A549 (cell line): ENCODE data around the gene C3orf22. TPM values are rescaled to one million over a fixed set of nuclear protein-coding genes. Genes with fewer than 3 reads are reported as not detected.

Experiments
- ATAC-seq, 2 experiments: fragments of 200-7000 bp in 1 of 2; fragments of >200 bp in 1 of 2; cut with Nextera tagmentation in 1 of 2; cut with Tn5 transposase in 1 of 2; 3 replicates each; pipeline versions ENCODE4 v1.8.0 to v1.9.1; 2018 to 2020; ENCODE audit warnings: mild to moderate bottlenecking in 1 of 2, moderate library complexity in 1 of 2
- CTCF ChIA-PET: fragments of 300-600 bp; sonication (Branson Sonifier 250); formaldehyde crosslinking; extraction: SDS; loops from one replicate; lab custom pipeline; 2021; ENCODE audit warnings: antibody characterized with exemption, inconsistent platforms; lab: Yijun Ruan, JAX
- POLR2A ChIA-PET: fragments of 350-600 bp; formaldehyde crosslinking; extraction: SDS; loops from one replicate; lab custom pipeline; 2021; ENCODE audit warnings: antibody characterized with exemption, inconsistent platforms; lab: Yijun Ruan, JAX
- DNase-seq, 2 experiments: peaks; one replicate each; pipeline versions ENCODE4 v3.0.0 to v3.0.0-alpha.2; 2011 to 2016; ENCODE audit warnings: low read depth in 1 of 2, low spot score in 1 of 2
- FAIRE-seq: peaks from 2 replicates; lab custom pipeline; 2011; peaks lifted over from hg19 to GRCh38; lab: Jason Lieb, UNC
- H3K27ac ChIP-seq, 2 experiments: fragments of >200 bp; sonication (Bioruptor Twin); formaldehyde crosslinking; 3 replicates each; pipeline ENCODE4 v1.5.1; 2016 to 2017
- H3K4me1 ChIP-seq: fragments of >200 bp; sonication (Bioruptor Twin); formaldehyde crosslinking; 3 replicates; pipeline ENCODE4 v1.6.1; 2016
- H3K4me2 ChIP-seq: fragments of >200 bp; sonication (Bioruptor Twin); formaldehyde crosslinking; 3 replicates; pipeline ENCODE4 v1.6.1; 2016
- H3K4me3 ChIP-seq: fragments of >200 bp; sonication (Bioruptor Twin); formaldehyde crosslinking; 3 replicates; pipeline ENCODE4 v1.5.1; 2016
- H3K9me3 ChIP-seq: fragments of >200 bp; sonication (Bioruptor Twin); formaldehyde crosslinking; 3 replicates; pipeline ENCODE4 v1.6.1; 2016
- ATOH8 ChIP-seq: fragments of 250-450 bp; sonication (Bioruptor Pico); IDR thresholded peaks from 2 replicates; pipeline ENCODE4 v1.5.0; 2020; ENCODE audit warnings: low read depth, mild to moderate bottlenecking, moderate library complexity
- BHLHE40 ChIP-seq: IDR thresholded peaks from 2 replicates; pipeline ENCODE4 v1.6.1; 2012; ENCODE audit warnings: low read depth, low read length, inconsistent platforms
- CBX8 ChIP-seq: fragments of 200-600 bp; sonication (generic); IDR thresholded peaks from 2 replicates; pipeline ENCODE4 v1.6.1; 2016
- CEBPB ChIP-seq, 2 experiments: fragments of >200 bp in 1 of 2; sonication (Bioruptor Twin) in 1 of 2; formaldehyde crosslinking in 1 of 2; IDR thresholded peaks; 2 replicates each; pipeline ENCODE4 v1.6.1; 2012 to 2016
- CHD2 ChIP-seq: fragments of 150-350 bp; IDR thresholded peaks from 2 replicates; pipeline ENCODE4 v1.6.1; 2014; ENCODE audit warnings: low read length; ENCODE audit not compliant: partially characterized antibody
- CTCF ChIP-seq: fragments of >200 bp; sonication (Bioruptor Twin); formaldehyde crosslinking; IDR thresholded peaks from 3 replicates; pipeline ENCODE4 v1.5.1; 2016
- E2F6 ChIP-seq: IDR thresholded peaks from 2 replicates; pipeline ENCODE4 v1.6.1; 2012; ENCODE audit warnings: low read depth, borderline replicate concordance
- EHF ChIP-seq: fragments of 250-450 bp; sonication (Bioruptor Pico); IDR thresholded peaks from 2 replicates; pipeline ENCODE4 v1.5.0; 2020; ENCODE audit warnings: mild to moderate bottlenecking
- EHMT2 ChIP-seq: fragments of 200-600 bp; sonication (generic); IDR thresholded peaks from 2 replicates; pipeline ENCODE4 v1.6.1; 2016; ENCODE audit warnings: antibody characterized with exemption, low read depth, mild to moderate bottlenecking, moderate library complexity
- ESRRA ChIP-seq: fragments of 150-350 bp; IDR thresholded peaks from 2 replicates; pipeline ENCODE4 v1.6.1; 2014; ENCODE audit warnings: mild to moderate bottlenecking, low read length, borderline replicate concordance
- FOSL2 ChIP-seq, 2 experiments: fragments of 450-650 bp in 1 of 2; fragments of >200 bp in 1 of 2; sonication (Bioruptor Twin) in 1 of 2; formaldehyde crosslinking; IDR thresholded peaks; 2 replicates each; pipeline versions ENCODE4 v1.5.0 to v1.6.1; 2016 to 2020; ENCODE audit warnings: mild to moderate bottlenecking in 1 of 2, moderate library complexity in 1 of 2
- FOXS1 ChIP-seq: fragments of 250-450 bp; sonication (Bioruptor Pico); IDR thresholded peaks from 2 replicates; pipeline ENCODE4 v1.5.0; 2020; ENCODE audit warnings: mild to moderate bottlenecking, moderate library complexity
- HEYL ChIP-seq: fragments of 250-450 bp; sonication (Bioruptor Pico); IDR thresholded peaks from 2 replicates; pipeline ENCODE4 v1.8.0; 2021; ENCODE audit warnings: mild to moderate bottlenecking, moderate library complexity
- HOXB13 ChIP-seq: fragments of 250-450 bp; sonication (Bioruptor Pico); IDR thresholded peaks from 2 replicates; pipeline ENCODE4 v1.5.0; 2020; ENCODE audit warnings: low read depth, mild to moderate bottlenecking, moderate library complexity
- HOXB5 ChIP-seq: fragments of 250-450 bp; sonication (Bioruptor Pico); IDR thresholded peaks from 2 replicates; pipeline ENCODE4 v1.5.0; 2020; ENCODE audit warnings: mild to moderate bottlenecking, moderate library complexity
- JUNB ChIP-seq: fragments of >200 bp; sonication (Bioruptor Twin); formaldehyde crosslinking; IDR thresholded peaks from 2 replicates; pipeline ENCODE4 v1.6.1; 2016
- MAX ChIP-seq: IDR thresholded peaks from 2 replicates; pipeline ENCODE4 v1.6.1; 2012
- MYC ChIP-seq: IDR thresholded peaks from 2 replicates; pipeline ENCODE4 v1.6.1; 2012; ENCODE audit warnings: mild to moderate bottlenecking, inconsistent platforms, low read length, improper control_type of control experiment, borderline replicate concordance
- NPAS2 ChIP-seq: fragments of 250-450 bp; sonication (Bioruptor Pico); IDR thresholded peaks from 2 replicates; pipeline ENCODE4 v1.8.0; 2022; ENCODE audit warnings: mild to moderate bottlenecking, moderate library complexity, borderline replicate concordance
- PHF8 ChIP-seq: fragments of 200-600 bp; sonication (generic); IDR thresholded peaks from 2 replicates; pipeline ENCODE4 v1.6.1; 2016; ENCODE audit warnings: low read depth, mild to moderate bottlenecking, antibody characterized with exemption, moderate library complexity, borderline replicate concordance
- RARB ChIP-seq: fragments of 250-450 bp; sonication (Bioruptor Pico); IDR thresholded peaks from 2 replicates; pipeline ENCODE4 v1.8.0; 2021; ENCODE audit warnings: mild to moderate bottlenecking, moderate library complexity
- RCOR1 ChIP-seq: fragments of 150-350 bp; IDR thresholded peaks from 2 replicates; pipeline ENCODE4 v1.6.1; 2014; ENCODE audit warnings: antibody characterized with exemption, low read length, low read depth
- SMC3 ChIP-seq: fragments of >200 bp; sonication (Bioruptor Twin); formaldehyde crosslinking; IDR thresholded peaks from 3 replicates; pipeline ENCODE4 v1.6.1; 2018; ENCODE audit warnings: inconsistent platforms
- TP53 ChIP-seq: fragments of 250-450 bp; sonication (Bioruptor Pico); IDR thresholded peaks from 2 replicates; pipeline ENCODE4 v1.5.0; 2021; ENCODE audit warnings: mild to moderate bottlenecking, moderate library complexity
- USF2 ChIP-seq: fragments of 450-650 bp; IDR thresholded peaks from 2 replicates; pipeline ENCODE4 v1.6.1; 2014; ENCODE audit warnings: antibody characterized with exemption
- ZSCAN20 ChIP-seq: fragments of 250-450 bp; sonication (Bioruptor Pico); IDR thresholded peaks from 2 replicates; pipeline ENCODE4 v1.8.0; 2022; ENCODE audit warnings: mild to moderate bottlenecking, moderate library complexity
- WGBS: methylation state at CpG from one replicate; pipeline ENCODE4 v1.1.6; 2017; ENCODE audit errors: missing lambda C conversion rate; 5-methylcytosine and 5-hydroxymethylcytosine counted together
- polyA plus RNA-seq, 4 experiments: library from polyadenylated mRNA; depleted of rRNA in 3 of 4; stranded (reverse); fragments of >200 nt; fragmentation: RNase III in 1 of 4; extraction: RNeasy Plus Mini Kit Qiagen cat#74134 plus additional on column Dnase treatment in 1 of 4; gene quantifications; 2 replicates in 3 of 4; 3 replicates in 1 of 4; pipeline ENCODE4 v1.2.3, GENCODE V29; 2011 to 2017

C3orf22 gene
- polyA plus RNA-seq, 2 of the 4 experiments (the other 2 are of a cell fraction) = not detected

- ChIA-PET POLR2A (no interaction called here), CTCF (interaction anchor here (0.6 to 1.2 kb wide), 3 partner anchors 35 to 928 kb away, joined by 3 to 4 read pairs (median 3); no protein-coding TSS in a partner anchor)
Measured at GRCh38 chr3:126527455-126528211, 31.1 kb downstream of the C3orf22 start.

GRCh38 chr3:126527006-126527405 lies 31.7 kb downstream of the C3orf22 start:
- Histone ChIP-seq H3K4me3 (no peak overlapping the region), H3K4me2 (no peak overlapping the region), H3K27ac (no peak overlapping the region), H3K4me1 (peaks cover 24% of the 10 kb centered on the region), H3K9me3 (no peaks in the 10 kb centered on the region)
- FAIRE-seq (no peak), ATAC-seq (no peak), DNase-seq (no peak)
- POLR2A ChIA-PET = no interaction called here
- TF ChIP-seq RCOR1 = no peak
- WGBS = 93% methylated on average over 5 of the region's 7 CpGs
- CTCF ChIA-PET = interaction anchor here (1.2 kb wide), 1 partner anchor 929 kb away, joined by 3 read pairs; no protein-coding TSS in a partner anchor

More at GRCh38 chr3:126527455-126528211, 31.1 kb downstream of the C3orf22 start:
- Histone ChIP-seq H3K9me3 (no peaks in the 10 kb centered on the region), H3K4me3 (no peak overlapping the region), H3K4me2 (no peak overlapping the region), H3K27ac (no peak overlapping the region; a peak in 1 of 6 replicates), H3K4me1 (peaks cover 24% of the 10 kb centered on the region)
- FAIRE-seq (no peak), ATAC-seq (no peak), DNase-seq (no peak)
- WGBS = 88% methylated on average over 4 of the region's 6 CpGs
- TF ChIP-seq FOXS1 (CRISPR knock-in tag) = no peak
- no peak for TF ChIP-seq FOSL2 (IDR thresholded peaks at IDR 0.05)
- TF ChIP-seq FOSL2 (CRISPR knock-in tag; IDR thresholded peaks at IDR 0.05) = no peak
- no peak for TF ChIP-seq JUNB
- no peak for TF ChIP-seq CEBPB (IDR thresholded peaks at IDR 0.05)
- TF ChIP-seq ATOH8 (CRISPR knock-in tag) = no peak
- TF ChIP-seq PHF8 = no peak
- TF ChIP-seq EHMT2 = no peak
- TF ChIP-seq ZSCAN20 (CRISPR knock-in tag) = no peak

GRCh38 chr3:126526668-126527005 lies 32.1 kb downstream of the C3orf22 start:
- peaks cover 24% of the 10 kb centered on the region for H3K4me1 ChIP-seq
- no peaks in the 10 kb centered on the region for H3K9me3 ChIP-seq
- DNase-seq (no peak), FAIRE-seq (no peak), ATAC-seq (no peak)
- ChIA-PET POLR2A (no interaction called here), CTCF (interaction anchor here (1.2 kb wide), 1 partner anchor 929 kb away, joined by 3 read pairs; no protein-coding TSS in a partner anchor)
- WGBS = 46% methylated on average over 3 of the region's 7 CpGs
- H3K27ac ChIP-seq = no peak overlapping the region
- no peak for TF ChIP-seq E2F6
- TF ChIP-seq MAX = no peak
- no peak for TF ChIP-seq TP53 (CRISPR knock-in tag)
- TF ChIP-seq RARB (CRISPR knock-in tag) = no peak
- no peak for TF ChIP-seq MYC
- no peak for TF ChIP-seq CTCF
- TF ChIP-seq BHLHE40 = no peak
- TF ChIP-seq HOXB13 = no peak
- no peak for TF ChIP-seq EHF (CRISPR knock-in tag)
- TF ChIP-seq HOXB5 = no peak
- no peak for TF ChIP-seq CBX8
- no peak for TF ChIP-seq SMC3
- no peak for TF ChIP-seq ATOH8 (CRISPR knock-in tag)
- no peak for TF ChIP-seq CEBPB (IDR thresholded peaks at IDR 0.05)
- no peak for TF ChIP-seq HEYL (CRISPR knock-in tag)
- TF ChIP-seq ESRRA = no peak
- no peak for TF ChIP-seq CHD2
- TF ChIP-seq USF2 = no peak
- no peak for TF ChIP-seq NPAS2 (CRISPR knock-in tag)
- no peak overlapping the region for H3K4me3 ChIP-seq
- no peak overlapping the region for H3K4me2 ChIP-seq
